HCT116 (cell line): ENCODE results near the gene TNRC6B. TPM values are rescaled to one million over a fixed set of nuclear protein-coding genes. Genes with fewer than 3 reads are reported as not detected.

Experiments used
- ATAC-seq: fragments of 200-7000 bp; cut with Tn5 transposase; 2 replicates; pipeline ENCODE4 v1.9.1; 2020; ENCODE audit warnings: mild to moderate bottlenecking, moderate library complexity
- BruUV-seq: library from RNA; stranded (reverse); fragments of 400-500 nt; replicated peaks from 2 replicates; lab custom pipeline; 2021; lab: Mats Ljungman, UMichigan
- CTCF ChIA-PET: fragments of 300-600 bp; sonication (Branson Sonifier 250); formaldehyde crosslinking; loops from one replicate; lab custom pipeline; 2021; ENCODE audit warnings: antibody characterized with exemption; lab: Charles Lee
- POLR2A ChIA-PET: fragments of 300-600, 350-600 bp; sonication (Branson Sonifier 250); formaldehyde crosslinking; loops from one replicate; lab custom pipeline; 2021; ENCODE audit warnings: antibody characterized with exemption; lab: Charles Lee
- RAD21 ChIA-PET, 2 experiments: fragments of 300-600 bp; sonication (Branson Sonifier 250); formaldehyde crosslinking; loops; one replicate each; lab custom pipeline; 2023; ENCODE audit warnings: low total read pairs in 2 of 2; ENCODE audit not compliant: uncharacterized antibody in 2 of 2, unreplicated experiment in 2 of 2, low non-redundant PET in 1 of 2; lab: Charles Lee
- DNase-seq: peaks from one replicate; pipeline ENCODE4 v3.0.0-alpha.2; 2010; ENCODE audit warnings: low read depth, low spot score
- H2AFZ ChIP-seq: fragments of 200-600 bp; shearing (Covaris generic), sonication (generic); 2 replicates; pipeline ENCODE4 v1.6.1; 2017; ENCODE audit warnings: low read depth, mixed run types, mixed read lengths, antibody characterized with exemption, low read length; ENCODE audit not compliant: poor library complexity, severe bottlenecking
- H3K27ac ChIP-seq: 2 replicates; pipeline ENCODE4 v1.5.1; 2012; ENCODE audit warnings: low read depth, low read length
- H3K27me3 ChIP-seq: fragments of 200-600 bp; sonication (generic); 2 replicates; pipeline ENCODE4 v1.6.1; 2016; ENCODE audit warnings: mixed run types, low read length, mixed read lengths; ENCODE audit not compliant: insufficient read depth
- H3K36me3 ChIP-seq, 2 experiments: fragments of 200-500 bp in 1 of 2; fragments of 200-600 bp in 1 of 2; sonication (Bioruptor generic) in 1 of 2; sonication (generic) in 1 of 2; 2 replicates each; pipeline versions ENCODE4 v1.5.1 to v1.6.1; 2014 to 2016; ENCODE audit warnings: low read length in 2 of 2, inconsistent platforms in 1 of 2, mixed read lengths in 1 of 2, mixed run types in 1 of 2; ENCODE audit not compliant: insufficient read depth in 2 of 2, control insufficient read depth in 1 of 2
- H3K4me1 ChIP-seq, 2 experiments: fragments of 200-600 bp in 1 of 2; sonication (generic) in 1 of 2; 2 replicates each; pipeline versions ENCODE4 v1.5.1 to v1.6.1; 2012 to 2017; ENCODE audit warnings: low read length in 2 of 2, inconsistent platforms in 1 of 2, mild to moderate bottlenecking in 1 of 2, mixed read lengths in 1 of 2, mixed run types in 1 of 2, moderate library complexity in 1 of 2; ENCODE audit not compliant: insufficient read depth in 2 of 2, control insufficient read depth in 1 of 2
- H3K4me2 ChIP-seq: fragments of 200-600 bp; sonication (generic); 2 replicates; pipeline ENCODE4 v1.6.1; 2017; ENCODE audit warnings: mixed run types, low read length, mixed read lengths
- H3K4me3 ChIP-seq, 2 experiments: fragments of 200-600 bp in 1 of 2; sonication (generic) in 1 of 2; replicated peaks in 1 of 2; 2 replicates each; pipeline ENCODE4 v1.5.1; 2011 to 2016; ENCODE audit warnings: low read length in 2 of 2, control low read depth in 1 of 2, low read depth in 1 of 2, mild to moderate bottlenecking in 1 of 2, mixed read lengths in 1 of 2, mixed run types in 1 of 2
- H3K79me2 ChIP-seq: fragments of 200-600 bp; sonication (generic); 2 replicates; pipeline ENCODE4 v1.6.1; 2017; ENCODE audit warnings: mild to moderate bottlenecking, mixed run types, low read length, moderate library complexity, mixed read lengths; ENCODE audit not compliant: insufficient read depth
- H3K9ac ChIP-seq: fragments of 200-600 bp; sonication (generic); 2 replicates; pipeline ENCODE4 v1.6.1; 2016; ENCODE audit warnings: low read length, mixed read lengths
- H3K9me2 ChIP-seq: fragments of 200-600 bp; sonication (generic), shearing (Covaris generic); 2 replicates; pipeline ENCODE4 v1.6.1; 2017; ENCODE audit warnings: mixed run types, mild to moderate bottlenecking, moderate library complexity; ENCODE audit not compliant: insufficient read depth
- H3K9me3 ChIP-seq, 2 experiments: fragments of 200-500 bp in 1 of 2; fragments of 200-600 bp in 1 of 2; sonication (Bioruptor generic) in 1 of 2; sonication (generic) in 1 of 2; 2 replicates each; pipeline ENCODE4 v1.6.1; 2014 to 2017; ENCODE audit warnings: low read length in 2 of 2, mixed read lengths in 2 of 2, inconsistent platforms in 1 of 2, low read depth in 1 of 2, mild to moderate bottlenecking in 1 of 2, mixed run types in 1 of 2, moderate library complexity in 1 of 2; ENCODE audit not compliant: control insufficient read depth in 1 of 2, insufficient read depth in 1 of 2
- H4K20me1 ChIP-seq: fragments of 200-600 bp; sonication (generic), shearing (Covaris generic); 2 replicates; pipeline ENCODE4 v1.6.1; 2017; ENCODE audit warnings: mixed run types, mild to moderate bottlenecking, moderate library complexity; ENCODE audit not compliant: insufficient read depth
- CBX3 ChIP-seq: IDR thresholded peaks from 2 replicates; pipeline ENCODE4 v1.6.1; 2012; ENCODE audit warnings: low read depth
- CEBPB ChIP-seq: IDR thresholded peaks from 2 replicates; pipeline ENCODE4 v1.6.1; 2012; ENCODE audit warnings: low read depth
- ELF1 ChIP-seq: IDR thresholded peaks from 2 replicates; pipeline ENCODE4 v1.6.1; 2012; ENCODE audit warnings: low read depth, borderline replicate concordance
- JUND ChIP-seq: IDR thresholded peaks from 2 replicates; pipeline ENCODE4 v1.6.1; 2012
- RAD21 ChIP-seq: IDR thresholded peaks from 2 replicates; pipeline ENCODE4 v1.6.1; 2012; ENCODE audit warnings: low read depth, mild to moderate bottlenecking
- SIN3A ChIP-seq: IDR thresholded peaks from 2 replicates; pipeline ENCODE4 v1.6.1; 2012; ENCODE audit warnings: low read depth
- SP1 ChIP-seq: IDR thresholded peaks from 2 replicates; pipeline ENCODE4 v1.6.1; 2012; ENCODE audit warnings: low read depth
- YY1 ChIP-seq: IDR thresholded peaks from 2 replicates; pipeline ENCODE4 v1.6.1; 2011; ENCODE audit warnings: low read length, low read depth, moderate library complexity, mild to moderate bottlenecking; ENCODE audit not compliant: insufficient replicate concordance; ENCODE audit errors: extremely low read depth
- ZFX ChIP-seq: fragments of 450-650 bp; IDR thresholded peaks from 2 replicates; pipeline ENCODE4 v1.6.1; 2017
- intact Hi-C: fragments of 100-400 bp; cut with micrococcal nuclease; formaldehyde crosslinking; loops from 2 replicates; pipeline ENCODE4 v1.10.0; 2022
- total RNA-seq: library from RNA; stranded (reverse); gene quantifications from one replicate; pipeline ENCODE4 v1.2.1, GENCODE V29; 2021; ENCODE audit not compliant: unreplicated experiment
- TF ChIP-seq, protein P1 (sequence below): IDR thresholded peaks from 2 replicates; pipeline ENCODE4 v1.6.1; 2012

TNRC6B gene
- total RNA-seq, 1 experiment from 2014 or later, result 29.8 TPM

GRCh38 chr22:40325315-40325714, 147.6 kb downstream of the TNRC6B start:
- no peak overlapping the region for H3K4me3 ChIP-seq
- CTCF ChIA-PET, result no interaction called here
- no peaks in the 10 kb centered on the region for H3K27me3 ChIP-seq
- no peak overlapping the region for H3K27ac ChIP-seq
- intact Hi-C loops, result no loop called here
- no peak overlapping the region for H3K9ac ChIP-seq
- no peaks in the 10 kb centered on the region for H4K20me1 ChIP-seq
- no peaks in the 10 kb centered on the region for H3K9me2 ChIP-seq
- H3K4me2 ChIP-seq, result no peak overlapping the region
- DNase-seq, result no peak
- no peaks in the 10 kb centered on the region for H3K79me2 ChIP-seq
- no peak for ATAC-seq
- no peaks in the 10 kb centered on the region for H3K9me3 ChIP-seq
- TF ChIP-seq YY1, result no peak
- no peaks in the 10 kb centered on the region for H3K4me1 ChIP-seq
- POLR2A ChIA-PET, result no interaction called here
- no peak overlapping the region for H2AFZ ChIP-seq
- no TSS peak for BruUV-seq
- H3K36me3 ChIP-seq, result peaks cover 0 to 13% of the 10 kb centered on the region in 2 experiments; a peak in 3 of 4 replicates
- RAD21 ChIA-PET, result no interaction called here

DNA sequence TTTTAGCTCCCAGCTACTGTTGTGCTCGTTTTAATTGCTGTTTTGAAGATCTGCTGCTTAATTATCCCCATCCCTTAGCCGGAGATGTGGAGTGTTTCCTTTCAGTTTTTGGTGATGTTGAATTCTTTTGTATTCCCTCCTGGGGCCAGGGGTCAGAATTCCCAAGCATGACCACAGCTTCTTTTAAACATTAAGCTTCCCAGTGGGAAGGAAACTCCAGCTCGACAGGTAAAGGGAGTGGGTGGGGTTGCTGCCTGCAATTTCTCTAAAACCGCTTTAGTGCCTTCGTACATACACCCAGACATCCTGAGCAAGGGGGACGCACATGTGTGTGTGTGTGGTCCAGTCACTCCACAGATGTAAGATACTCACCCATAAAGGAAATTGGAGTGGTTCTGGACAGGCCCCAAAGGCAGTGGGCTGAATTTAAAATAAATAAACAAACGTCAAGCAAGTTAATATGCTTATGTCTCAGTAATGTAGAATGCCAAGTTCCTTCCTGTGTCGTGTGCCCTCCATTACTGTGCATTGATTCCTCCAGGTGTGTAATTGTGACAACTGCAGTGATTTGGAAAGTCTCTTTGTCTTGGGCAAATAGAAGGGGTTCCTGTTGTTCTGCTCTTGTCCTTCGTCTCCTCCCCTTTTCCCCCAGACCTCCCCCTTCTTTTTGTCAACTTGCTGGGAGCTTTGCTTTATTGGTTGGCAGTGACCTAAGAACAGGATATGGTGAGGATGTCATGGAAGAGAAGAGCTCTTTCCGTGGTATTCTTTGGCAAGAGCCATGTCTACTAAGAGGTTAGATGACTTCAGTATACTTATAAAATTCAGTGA, 149.4 kb downstream of the TNRC6B start:
- ATAC-seq, result no peak
- Histone ChIP-seq H3K36me3 (peaks cover 0 to 10% of the 10 kb centered on the region in 2 experiments; a peak in 2 of 4 replicates), H3K27me3 (no peaks in the 10 kb centered on the region), H3K4me2 (no peak overlapping the region), H3K4me3 (no peak overlapping the region), H3K4me1 (no peaks in the 10 kb centered on the region), H3K9me2 (no peaks in the 10 kb centered on the region), H3K9ac (no peak overlapping the region), H3K9me3 (no peaks in the 10 kb centered on the region), H2AFZ (no peak overlapping the region), H3K79me2 (no peaks in the 10 kb centered on the region), H3K27ac (no peak overlapping the region), H4K20me1 (no peaks in the 10 kb centered on the region)
- intact Hi-C loops, result no loop called here
- BruUV-seq, result no TSS peak
- DNase-seq, result no peak
- TF ChIP-seq CEBPB (no peak), SP1 (no peak), ZFX (no peak), ELF1 (no peak), CBX3 (no peak), JUND (no peak), RAD21 (no peak), SIN3A (no peak)
- TF ChIP-seq, protein P1, sequence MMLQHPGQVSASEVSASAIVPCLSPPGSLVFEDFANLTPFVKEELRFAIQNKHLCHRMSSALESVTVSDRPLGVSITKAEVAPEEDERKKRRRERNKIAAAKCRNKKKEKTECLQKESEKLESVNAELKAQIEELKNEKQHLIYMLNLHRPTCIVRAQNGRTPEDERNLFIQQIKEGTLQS, result no peak
- RAD21 ChIA-PET, result no interaction called here
- POLR2A ChIA-PET, result interaction anchor here (1.8 kb wide), 1 partner anchor 283 kb away, joined by 4 read pairs; no protein-coding TSS in a partner anchor
- CTCF ChIA-PET, result no interaction called here
